ACHN (cell line): ENCODE results near the gene TBC1D1.

Experiments used
- DNase-seq: peaks from one replicate; pipeline ENCODE4 v3.0.0-alpha.2; 2015
- in situ Hi-C: cut with HindIII; loops from 2 replicates; pipeline ENCODE4 v1.10.0; 2017; ENCODE audit warnings: low sequenced_read_pairs, low pct_ligation_motif_present, low pct_unique_long_range_greater_than_20kb

The TBC1D1 gene

DNA sequence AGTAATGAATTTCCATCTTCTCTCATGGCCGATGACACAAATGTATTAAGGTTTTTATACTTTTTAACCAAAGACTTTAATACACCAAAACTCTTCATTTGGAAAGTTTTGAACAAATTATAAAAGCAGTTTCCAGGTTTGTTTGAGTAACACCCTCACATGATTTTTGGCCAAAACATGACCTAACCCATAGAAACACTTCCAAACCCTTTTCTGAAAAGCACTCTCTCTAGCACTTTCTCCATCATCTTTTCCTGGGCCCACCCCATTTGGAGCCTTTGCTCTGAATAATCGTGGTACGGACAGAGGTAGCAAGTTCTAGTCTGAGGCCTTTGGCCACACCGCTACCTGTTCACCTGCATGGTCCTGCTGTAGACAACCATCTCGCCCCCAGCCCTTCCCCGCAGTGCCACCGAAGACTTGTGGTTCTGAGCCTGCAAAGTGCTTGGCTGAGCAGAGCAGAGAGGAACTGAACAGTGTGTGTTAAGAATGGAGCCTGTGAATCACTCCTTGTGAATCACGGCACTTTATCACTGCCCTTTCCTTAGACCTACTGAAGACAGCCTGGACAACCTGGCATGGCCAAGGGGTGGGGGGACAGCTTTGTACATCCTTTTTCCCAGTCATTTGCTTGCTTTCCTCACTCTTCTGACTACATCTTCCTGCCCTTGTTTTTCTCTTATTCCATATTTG is 251.1 kb downstream of the TBC1D1 start:
- in situ Hi-C loops: no loop called here
- peak; percentile 12 for DNase-seq

- DNase-seq: no peak
- in situ Hi-C loops: no loop called here
These were observed 253.1 kb downstream of the TBC1D1 start for GRCh38 chr4:38144031-38144430.

GRCh38 chr4:38145033-38145678 is 254.3 kb downstream of the TBC1D1 start:
- DNase-seq: no peak
- in situ Hi-C loops: no loop called here

GRCh38 chr4:38145741-38146140 is 254.9 kb downstream of the TBC1D1 start:
- no peak for DNase-seq
- in situ Hi-C loops: no loop called here

DNA sequence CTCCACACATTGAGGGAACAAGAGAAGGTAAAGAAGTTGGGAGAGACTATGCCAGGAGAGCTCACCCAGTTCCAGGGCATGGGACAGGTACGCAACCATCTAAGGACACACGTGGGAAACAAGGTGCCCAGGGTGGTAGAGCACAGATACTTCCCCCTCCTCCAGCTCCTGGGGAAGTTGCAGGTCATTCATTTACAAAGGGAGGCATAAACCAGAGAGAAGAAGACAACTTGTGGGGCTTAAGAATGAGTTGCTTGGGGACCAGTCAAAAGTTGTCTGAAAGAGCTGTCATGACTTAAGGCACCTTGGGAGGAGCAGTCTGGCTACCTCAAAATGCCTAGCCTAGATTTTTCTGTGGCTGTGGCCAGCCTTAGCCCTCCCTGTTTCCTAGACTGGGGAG is 255.5 kb downstream of the TBC1D1 start:
- no peak for DNase-seq
- in situ Hi-C loops: no loop called here

DNA sequence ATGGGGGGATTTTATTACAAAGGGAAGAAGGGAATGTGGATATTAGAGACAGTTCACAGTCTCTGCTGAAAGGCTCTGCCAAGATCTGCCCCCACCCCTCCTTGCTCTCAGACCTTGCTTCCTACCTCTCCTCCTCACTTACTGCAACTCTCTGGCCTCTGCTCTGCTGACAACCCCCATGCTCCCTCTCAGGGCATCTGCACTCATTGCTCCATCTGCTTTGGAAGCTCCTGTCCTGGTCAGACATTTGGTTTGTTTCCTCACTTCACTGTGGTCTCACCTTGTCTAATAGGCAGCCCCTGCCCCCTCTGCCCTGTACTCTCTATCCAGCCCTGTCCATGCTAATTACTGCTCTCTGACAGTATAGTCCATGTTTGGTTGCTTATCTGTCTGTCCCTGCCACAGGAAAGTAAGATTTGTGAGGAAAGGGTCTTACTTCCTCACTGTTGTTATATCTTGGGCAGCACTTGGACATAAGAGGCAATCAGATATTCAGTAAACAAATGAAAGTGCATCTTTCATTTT is 258.6 kb downstream of the TBC1D1 start:
- in situ Hi-C loops: no loop called here
- no peak for DNase-seq

GRCh38 chr4:38149997-38150671 is 259.2 kb downstream of the TBC1D1 start:
- no peak for DNase-seq
- in situ Hi-C loops: no loop called here

- in situ Hi-C loops: no loop called here
These were observed 259.9 kb downstream of the TBC1D1 start for GRCh38 chr4:38150766-38151165.

GRCh38 chr4:38151873-38152272 is 261.0 kb downstream of the TBC1D1 start:
- in situ Hi-C loops: no loop called here
- no peak for DNase-seq

More at GRCh38 chr4:38150766-38151165, 259.9 kb downstream of the TBC1D1 start:
- no peak for DNase-seq

DNA sequence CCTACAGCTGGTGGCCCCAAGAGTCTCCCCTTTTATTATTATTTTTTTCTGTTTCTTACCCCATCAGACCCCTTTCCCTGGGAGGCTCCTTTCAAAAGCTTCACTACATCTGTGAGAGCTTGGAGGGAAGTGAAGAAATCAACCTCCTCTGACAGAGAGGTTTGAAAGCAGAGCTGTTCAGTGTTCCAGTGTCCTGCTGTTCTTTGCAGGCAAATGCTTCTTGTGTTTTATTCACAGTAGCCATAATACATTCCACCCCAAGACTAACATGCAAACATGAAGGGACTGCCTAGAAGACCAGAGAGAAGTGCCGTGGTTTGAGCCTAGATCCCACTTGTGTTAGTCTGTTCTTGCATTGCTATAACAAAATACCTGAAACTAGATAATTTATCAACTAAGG is 261.4 kb downstream of the TBC1D1 start:
- in situ Hi-C loops: no loop called here

DNA sequence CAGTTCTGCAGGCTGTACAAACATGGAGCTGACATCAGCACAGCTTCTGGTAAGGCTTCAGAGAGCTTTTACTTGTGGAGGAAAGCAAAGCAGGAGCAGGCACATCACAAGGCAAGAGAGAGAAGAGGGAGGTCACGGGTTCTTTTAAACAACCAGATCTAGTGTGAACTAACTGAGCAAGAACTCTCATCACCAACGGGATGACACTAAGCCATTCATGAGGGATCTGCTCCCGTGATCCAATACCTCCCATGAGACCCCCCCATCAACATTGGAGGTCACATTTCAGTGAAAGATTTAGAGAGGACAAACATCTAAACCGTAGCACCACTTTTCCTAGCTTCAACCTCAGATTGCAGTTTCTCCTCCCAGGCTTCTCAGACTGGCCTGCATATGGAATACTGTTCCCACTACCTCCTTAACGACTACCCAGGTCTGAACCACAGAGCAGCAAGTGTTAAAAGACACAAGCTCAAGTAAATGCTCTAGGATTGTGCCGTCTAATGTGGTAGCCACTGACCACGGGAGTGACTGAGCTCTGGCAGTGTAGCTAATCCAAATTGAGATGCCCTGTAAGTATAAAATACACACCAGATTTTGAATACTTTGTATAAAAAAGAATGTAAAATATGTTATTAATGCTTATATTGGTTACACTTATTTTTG is 262.0 kb downstream of the TBC1D1 start:
- in situ Hi-C loops: no loop called here
- no peak for DNase-seq

More for the DNA sequence above, 261.4 kb downstream of the TBC1D1 start:
- DNase-seq: no peak

DNA sequence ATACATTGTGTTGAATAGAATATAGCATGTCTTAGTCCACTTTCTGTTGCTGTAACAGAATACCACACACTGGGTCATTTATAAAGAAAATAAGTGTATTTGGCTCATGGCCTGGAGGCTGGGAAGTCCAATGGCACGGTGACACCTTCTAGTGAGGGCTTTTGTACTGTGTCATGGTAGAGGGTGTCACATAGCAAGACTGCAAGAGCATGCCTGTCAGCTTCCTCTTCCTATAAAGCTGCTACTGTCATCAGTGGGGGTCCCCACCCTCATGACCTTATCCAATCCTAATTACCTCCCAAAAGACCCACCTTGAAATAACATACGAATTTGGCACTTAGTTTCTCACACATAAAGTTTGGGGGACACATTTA is 262.5 kb downstream of the TBC1D1 start:
- in situ Hi-C loops: no loop called here
- DNase-seq: no peak

GRCh38 chr4:38154252-38154651 is 263.4 kb downstream of the TBC1D1 start:
- DNase-seq: no peak
- in situ Hi-C loops: no loop called here

GRCh38 chr4:38154681-38155588 is 264.1 kb downstream of the TBC1D1 start:
- in situ Hi-C loops: no loop called here
- DNase-seq: no peak

- in situ Hi-C loops: no loop called here
- no peak for DNase-seq
These were observed 264.9 kb downstream of the TBC1D1 start for GRCh38 chr4:38155589-38156294.

DNA sequence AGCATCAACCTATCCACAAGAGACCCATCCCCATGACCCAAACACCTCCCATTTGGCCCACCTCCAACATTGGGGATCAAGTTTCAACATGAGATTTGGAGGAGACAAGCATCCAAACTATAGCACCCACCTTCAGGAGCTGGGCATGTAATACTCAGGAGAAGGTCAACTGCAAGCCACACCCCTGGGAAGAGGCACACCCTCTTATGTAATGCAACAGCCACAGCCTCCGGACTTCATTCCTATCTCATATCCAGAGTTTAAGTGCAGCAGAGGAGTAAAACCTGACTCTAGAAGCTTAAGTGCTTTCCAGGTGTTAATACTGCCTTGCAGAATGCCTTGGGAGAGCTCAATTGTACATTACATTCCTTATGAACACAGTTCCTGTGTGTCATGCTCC is 266.7 kb downstream of the TBC1D1 start:
- no peak for DNase-seq
- in situ Hi-C loops: no loop called here

GRCh38 chr4:38160487-38161207 is 269.8 kb downstream of the TBC1D1 start:
- in situ Hi-C loops: no loop called here
- DNase-seq: peak; percentile 70
